GM19463 (cell line): ENCODE measurements around the gene PDE4B.
A peak's percentile ranks its signal among the peaks of the same experiment; 100 is the strongest.

Source experiments
- ATAC-seq: cut with Tn5 transposase; IDR thresholded peaks from one replicate; pipeline ENCODE4 v1.9.1; 2021; ENCODE audit warnings: mild to moderate bottlenecking, moderate library complexity; ENCODE audit not compliant: unreplicated experiment

The PDE4B gene

DNA sequence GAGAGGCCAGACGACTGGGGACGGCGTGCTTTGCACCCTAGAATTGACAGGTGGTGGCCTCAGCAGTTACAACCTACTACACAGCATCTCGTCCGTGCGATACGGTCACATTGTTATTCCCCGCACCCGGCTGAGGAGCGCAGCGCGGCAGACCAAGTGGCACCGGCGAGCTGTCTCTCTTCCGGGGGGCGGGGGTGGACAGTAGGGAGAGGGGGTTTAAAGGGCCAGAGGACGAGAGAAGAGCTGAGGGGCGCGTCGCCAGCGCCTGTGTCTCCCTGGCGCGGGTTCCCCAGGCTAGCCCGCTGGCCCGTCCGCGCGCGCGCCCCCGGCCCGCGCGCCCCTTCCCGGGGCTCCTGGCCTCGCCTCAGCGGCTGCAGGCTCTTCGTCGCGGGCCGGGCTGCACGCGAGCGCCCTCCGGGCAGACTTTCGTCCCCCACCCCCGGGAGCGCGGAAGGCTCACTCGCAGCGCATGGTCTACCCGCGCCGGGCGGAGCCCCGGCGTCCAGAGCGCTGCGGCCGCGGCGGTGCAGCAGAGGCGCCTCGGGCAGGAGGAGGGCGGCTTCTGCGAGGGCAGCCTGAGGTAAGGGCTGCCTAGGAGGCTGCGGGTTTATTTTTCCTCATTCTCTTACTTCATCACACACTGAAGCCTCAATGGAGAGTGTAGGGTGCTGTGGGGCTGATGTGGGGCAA, at the start of gene PDE4B:
Gene PDE4B, plus strand, starts transcription at position 227 of the 690 bp plus-strand sequence.
- ATAC-seq = no peak

- ATAC-seq = no peak
Observed at GRCh38 chr1:65744731-65745130, 48.0 kb upstream of the PDE4B start.

- ATAC-seq = no peak
Observed at GRCh38 chr1:65751961-65752360, 40.7 kb upstream of the PDE4B start.

DNA sequence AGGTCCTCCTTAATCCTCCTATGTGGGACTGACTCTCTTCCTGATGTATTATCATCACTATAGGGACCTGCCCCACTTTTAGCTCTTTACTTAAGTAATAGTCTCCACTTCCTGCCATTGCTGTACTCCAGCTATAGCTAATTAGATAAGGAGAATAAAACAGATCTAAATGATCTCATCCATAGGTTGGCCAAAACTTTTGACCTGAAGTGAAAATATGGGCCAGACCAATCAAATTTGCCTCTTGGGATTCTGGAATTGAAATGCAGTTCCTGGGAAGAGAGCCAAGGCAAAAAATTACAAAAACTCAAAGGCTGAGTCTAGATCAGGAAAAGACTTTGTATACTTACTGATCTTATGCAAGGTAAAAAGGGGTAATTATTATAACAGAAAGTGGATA, 36.1 kb upstream of the PDE4B start:
- no peak for ATAC-seq

DNA sequence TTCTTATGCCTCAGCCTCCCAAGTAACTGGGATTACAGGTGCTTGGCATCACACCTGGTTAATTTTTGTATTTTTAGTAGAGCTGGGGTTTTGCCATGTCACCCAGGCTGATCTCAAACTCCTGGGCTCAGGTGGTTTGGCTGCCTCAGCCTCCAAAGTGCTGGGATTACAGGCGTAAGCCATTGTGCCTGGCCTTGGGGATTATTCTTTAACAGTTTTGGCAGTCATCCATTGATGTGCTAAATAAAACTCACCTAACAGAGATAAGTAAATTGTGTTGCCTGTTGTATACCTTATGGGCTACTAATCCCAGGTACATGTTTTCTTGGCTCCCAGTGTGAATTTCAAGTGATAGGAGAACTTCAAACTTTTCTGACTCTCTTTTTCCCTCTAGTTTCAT, 35.2 kb upstream of the PDE4B start:
- no peak for ATAC-seq

DNA sequence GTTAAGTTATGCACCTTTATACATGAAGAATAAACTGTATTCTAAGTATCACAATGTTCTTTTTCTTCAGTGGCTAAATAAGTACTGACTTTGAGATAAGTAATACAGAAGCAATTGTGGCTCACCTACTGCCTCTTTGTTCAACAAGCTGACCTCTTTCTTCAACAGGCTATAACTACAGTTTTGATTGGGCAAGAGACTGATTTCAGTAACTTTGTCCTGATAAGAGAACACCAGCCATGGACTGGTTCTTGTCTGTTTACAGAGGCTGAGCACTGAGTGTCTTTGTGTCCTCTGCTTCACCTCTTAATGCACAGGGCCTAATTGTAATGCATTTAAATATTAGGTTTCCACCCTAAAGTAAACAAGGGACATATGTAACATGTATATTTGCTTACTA, 34.6 kb upstream of the PDE4B start:
- ATAC-seq = no peak

GRCh38 chr1:65759516-65759915, 33.2 kb upstream of the PDE4B start:
- no peak for ATAC-seq

GRCh38 chr1:65762081-65762862, 30.4 kb upstream of the PDE4B start:
- ATAC-seq = peak; percentile 77

DNA sequence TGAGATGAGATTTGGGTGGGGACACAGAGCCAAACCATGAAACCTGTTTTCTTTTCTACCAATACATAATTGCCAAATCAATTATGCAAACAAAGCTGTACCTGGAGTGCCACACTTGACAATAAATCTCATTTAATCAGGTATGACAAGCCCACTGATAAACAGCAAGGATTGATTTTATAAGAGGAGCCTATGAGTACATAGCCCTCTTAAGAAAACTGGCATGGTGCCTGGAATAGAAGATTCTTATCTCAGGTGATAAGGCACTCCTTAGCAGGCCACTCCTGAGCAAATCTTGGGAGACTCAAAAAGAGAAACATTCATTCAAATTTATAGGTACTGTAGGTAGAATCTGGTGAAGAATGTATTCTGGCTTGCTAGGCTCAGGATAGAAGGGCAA, 28.6 kb upstream of the PDE4B start:
- no peak for ATAC-seq

GRCh38 chr1:65765631-65766030, 27.1 kb upstream of the PDE4B start:
- no peak for ATAC-seq

DNA sequence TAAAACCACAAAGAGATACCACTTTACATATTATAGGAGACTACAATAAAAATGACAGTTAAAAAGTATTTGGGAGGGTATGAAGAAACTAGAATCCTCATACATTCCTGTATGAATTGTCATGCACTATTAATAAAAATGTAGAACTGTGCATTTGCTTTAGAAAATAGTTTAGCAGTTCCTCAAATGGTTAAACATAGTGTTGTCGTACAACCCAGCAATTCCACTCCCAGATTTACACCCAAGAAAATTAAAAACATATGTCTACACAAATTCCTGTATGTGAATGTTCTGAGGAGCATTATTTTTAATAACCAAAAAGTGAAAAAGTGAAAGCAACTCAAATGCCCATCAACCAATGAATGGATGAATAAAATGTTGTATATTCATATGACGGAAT, 23.1 kb upstream of the PDE4B start:
- no peak for ATAC-seq

DNA sequence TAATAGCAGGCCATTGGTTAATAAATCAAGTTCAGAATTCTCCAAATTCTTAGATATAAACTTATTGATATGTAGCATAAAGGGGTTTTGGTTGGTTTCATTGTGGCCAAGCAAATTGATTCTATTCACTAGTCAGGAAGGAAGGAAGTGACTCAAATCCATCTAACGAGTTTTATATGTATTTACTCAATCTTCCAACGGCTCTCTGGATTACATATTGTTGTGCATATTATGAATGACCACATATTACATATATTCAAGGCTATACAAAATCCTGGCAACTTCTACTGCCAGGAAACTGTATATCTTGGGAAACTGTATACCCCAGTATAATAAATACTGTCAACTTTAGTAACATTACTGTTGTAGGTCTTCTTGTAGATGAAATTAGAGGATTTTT, 20.1 kb upstream of the PDE4B start:
- no peak for ATAC-seq

GRCh38 chr1:65773391-65774123, 19.1 kb upstream of the PDE4B start:
- no peak for ATAC-seq

DNA sequence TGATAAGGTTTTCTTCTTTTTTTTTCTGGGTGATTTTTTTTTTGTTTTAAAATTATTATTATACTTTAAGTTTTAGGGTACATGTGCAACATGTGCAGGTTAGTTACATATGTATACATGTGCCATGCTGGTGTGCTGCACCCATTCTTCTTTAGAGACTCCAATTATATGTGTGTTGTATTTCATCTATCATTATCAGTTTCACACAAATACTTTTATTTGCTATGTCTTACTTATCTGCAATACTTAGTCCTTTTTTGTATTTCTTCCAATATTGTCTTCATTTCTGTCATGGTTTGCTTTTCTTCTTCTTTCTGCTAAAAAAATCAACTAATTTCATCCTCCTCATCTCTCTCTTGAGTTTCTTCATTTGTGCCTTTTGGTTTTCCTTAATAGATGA, 3.9 kb upstream of the PDE4B start:
- no peak for ATAC-seq

DNA sequence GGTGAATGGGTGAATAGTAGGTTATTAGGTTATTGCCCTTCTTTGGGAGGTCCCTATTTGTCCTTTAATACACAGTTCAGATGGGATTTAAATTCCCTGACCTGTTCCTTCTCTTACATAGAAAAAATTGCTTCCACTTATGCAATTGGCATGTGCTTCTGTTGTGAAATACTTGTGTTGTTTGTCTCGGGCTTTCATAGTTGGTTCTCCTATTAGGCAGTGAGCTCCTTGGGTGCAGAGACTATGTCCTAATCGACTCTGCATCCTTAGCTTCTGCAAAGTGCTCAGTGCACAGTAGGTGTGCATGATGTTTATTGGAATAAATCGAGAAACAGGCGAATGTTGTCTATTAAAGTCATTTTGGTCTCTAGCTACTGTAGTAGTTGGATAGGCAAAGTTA, 1.3 kb upstream of the PDE4B start:
- no peak for ATAC-seq

GRCh38 chr1:65791801-65792668, 660 bp upstream of the PDE4B start:
- no peak for ATAC-seq

GRCh38 chr1:65793359-65793732, 651 bp downstream of the PDE4B start:
- ATAC-seq = no peak

DNA sequence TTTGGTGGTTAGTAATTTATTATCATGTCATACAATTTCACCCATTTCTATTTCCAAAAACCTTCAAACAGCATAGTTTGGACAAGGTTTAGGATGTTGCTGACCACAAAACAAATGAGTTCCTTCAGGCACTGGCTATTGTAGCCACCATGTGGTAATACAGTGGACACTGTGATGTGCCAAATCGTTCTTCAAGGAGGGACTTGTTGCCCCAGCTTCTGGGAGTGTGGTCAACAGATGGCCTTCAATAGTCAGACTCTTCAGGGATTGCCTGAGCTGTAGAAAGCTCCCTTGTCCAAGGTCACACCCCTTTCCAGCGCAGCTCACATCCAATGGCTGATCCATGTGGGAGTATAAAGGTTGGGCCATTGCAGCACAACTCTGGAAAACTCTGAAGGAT, 2.6 kb downstream of the PDE4B start:
- no peak for ATAC-seq

- no peak for ATAC-seq
Observed at GRCh38 chr1:65799601-65800000, 6.9 kb downstream of the PDE4B start.

- no peak for ATAC-seq
Observed at GRCh38 chr1:65804584-65804983, 11.9 kb downstream of the PDE4B start.

DNA sequence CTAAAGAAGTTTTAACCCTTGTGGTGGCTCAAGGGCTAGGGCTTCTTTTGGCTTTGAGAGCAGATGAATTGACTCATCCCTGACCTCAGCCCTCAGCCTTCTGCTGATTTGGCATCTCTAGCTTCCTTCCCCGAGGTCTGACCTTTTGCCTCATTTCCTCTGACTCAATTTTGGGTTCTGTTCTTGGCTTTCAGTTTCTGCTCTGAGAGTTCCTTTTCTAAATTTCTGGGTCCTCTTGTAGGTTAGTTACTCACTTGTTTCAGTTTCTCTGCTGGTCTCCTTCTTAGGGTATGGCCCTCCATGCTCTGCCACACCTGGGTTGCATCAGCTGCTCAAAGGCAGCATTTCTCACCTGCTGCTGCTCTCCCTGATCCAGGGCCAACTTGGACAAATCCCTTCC, 19.4 kb downstream of the PDE4B start:
- ATAC-seq = peak; percentile 97
